GM12878 (cell line): ENCODE results near the gene SPRED2. TPM values are rescaled to one million over a fixed set of nuclear protein-coding genes. Genes with fewer than 3 reads are reported as not detected.

Source experiments
- ATAC-seq: fragments of 200-7000 bp; cut with Tn5 transposase; 3 replicates; pipeline ENCODE4 v1.9.1; 2020; ENCODE audit warnings: mild to moderate bottlenecking, moderate library complexity
- BruUV-seq: library from RNA; stranded (reverse); fragments of 400-500 nt; replicated peaks from 2 replicates; lab custom pipeline; 2021; lab: Mats Ljungman, UMichigan
- CTCF ChIA-PET: fragments of 300-600 bp; sonication (Branson Sonifier 250); formaldehyde crosslinking; extraction: SDS; loops from one replicate; lab custom pipeline; 2021; ENCODE audit warnings: inconsistent platforms; lab: Yijun Ruan, JAX
- POLR2A ChIA-PET: fragments of 350-600 bp; formaldehyde crosslinking; extraction: SDS; loops from one replicate; lab custom pipeline; 2021; ENCODE audit warnings: inconsistent platforms; lab: Charles Lee
- RAD21 ChIA-PET: fragments of 300-600 bp; sonication (Branson Sonifier 250); formaldehyde crosslinking; loops from one replicate; lab custom pipeline; 2023; ENCODE audit warnings: antibody characterized with exemption; ENCODE audit not compliant: unreplicated experiment; lab: Charles Lee
- SMC1A ChIA-PET: fragments of 300-600 bp; sonication (Branson Sonifier 250); formaldehyde crosslinking; loops from one replicate; lab custom pipeline; 2023; ENCODE audit not compliant: unreplicated experiment, uncharacterized antibody; lab: Charles Lee
- DNase-seq: peaks from one replicate; pipeline ENCODE4 v3.0.0-alpha.2; 2011; ENCODE audit warnings: low read depth, low spot score
- FAIRE-seq: peaks from 3 replicates; lab custom pipeline; 2011; peaks lifted over from hg19 to GRCh38; lab: Jason Lieb, UNC
- H2AFZ ChIP-seq: 2 replicates; pipeline ENCODE4 v1.6.0; 2011; ENCODE audit warnings: low read depth, low read length, control low read depth; ENCODE audit not compliant: control insufficient read depth
- H3K27ac ChIP-seq: 2 replicates; pipeline ENCODE4 v1.5.1; 2011; ENCODE audit warnings: control low read depth; ENCODE audit not compliant: control insufficient read depth, insufficient read depth
- H3K27me3 ChIP-seq, 2 experiments: replicated peaks in 1 of 2; 2 replicates each; pipeline versions ENCODE4 v1.6.0 to v1.6.1; 2011; ENCODE audit warnings: low read length in 1 of 2; ENCODE audit not compliant: control insufficient read depth in 2 of 2, insufficient read depth in 2 of 2
- H3K36me3 ChIP-seq, 2 experiments: 2 replicates each; pipeline ENCODE4 v1.5.1; 2011; ENCODE audit warnings: low read length in 1 of 2; ENCODE audit not compliant: control insufficient read depth in 2 of 2, insufficient read depth in 2 of 2
- H3K4me1 ChIP-seq: 2 replicates; pipeline ENCODE4 v1.6.1; 2011; ENCODE audit warnings: mild to moderate bottlenecking, low read length, moderate library complexity, mixed read lengths; ENCODE audit not compliant: control insufficient read depth, insufficient read depth
- H3K4me2 ChIP-seq: 2 replicates; pipeline ENCODE4 v1.6.0; 2011; ENCODE audit warnings: control low read depth; ENCODE audit not compliant: control insufficient read depth, insufficient read depth
- H3K4me3 ChIP-seq: fragments of 200-600 bp; sonication (generic); 2 replicates; pipeline ENCODE4 v1.5.1; 2016
- H3K79me2 ChIP-seq: 2 replicates; pipeline ENCODE4 v1.6.0; 2011; ENCODE audit warnings: low read length; ENCODE audit not compliant: control insufficient read depth, insufficient read depth
- H3K9ac ChIP-seq: 2 replicates; pipeline ENCODE4 v1.8.0; 2011; ENCODE audit warnings: low read length, control low read depth, mixed read lengths; ENCODE audit not compliant: control insufficient read depth, insufficient read depth
- H3K9me3 ChIP-seq: replicated peaks from 3 replicates; pipeline ENCODE4 v1.5.1; 2011; ENCODE audit warnings: mild to moderate bottlenecking, low read length; ENCODE audit not compliant: control insufficient read depth, insufficient read depth
- H4K20me1 ChIP-seq: 2 replicates; pipeline ENCODE4 v1.6.0; 2011; ENCODE audit not compliant: control insufficient read depth, insufficient read depth
- CREM ChIP-seq: IDR thresholded peaks from 2 replicates; pipeline ENCODE4 v1.6.1; 2014; ENCODE audit warnings: antibody characterized with exemption, low read depth
- NFYA ChIP-seq: IDR thresholded peaks from 2 replicates; pipeline ENCODE4 v1.6.1; 2011; ENCODE audit warnings: low read depth, mild to moderate bottlenecking, low read length, improper control_type of control experiment, borderline replicate concordance
- POLR2AphosphoS2 ChIP-seq: IDR thresholded peaks from 2 replicates; pipeline ENCODE4 v1.6.1; 2011; ENCODE audit warnings: low read depth, mild to moderate bottlenecking, low read length, improper control_type of control experiment, moderate library complexity
- WGBS: methylation state at CpG from one replicate; pipeline ENCODE4 v1.1.6; 2016; ENCODE audit warnings: low lambda C conversion rate; ENCODE audit not compliant: insufficient replicate concordance, insufficient coverage; ENCODE audit errors: missing lambda C conversion rate; 5-methylcytosine and 5-hydroxymethylcytosine counted together
- in situ Hi-C: fragments of 300-500 bp; cut with MboI; formaldehyde crosslinking; loops from 9 replicates; pipeline ENCODE4 v1.14.3; 2018; ENCODE audit warnings: mixed read lengths
- intact Hi-C: fragments of 100-400 bp; cut with micrococcal nuclease; formaldehyde crosslinking; loops from one replicate; pipeline ENCODE4 v1.14.2; 2022; ENCODE audit not compliant: unreplicated experiment
- polyA plus RNA-seq, 11 experiments: library from polyadenylated mRNA; depleted of rRNA in 4 of 11; unstranded in 6 of 11; stranded (reverse) in 5 of 11; fragments of >200 nt; fragmentation: Nextera tagmentation in 4 of 11; fragmentation: Illumina TruSeq in 1 of 11; extraction: Ambion mirVana in 4 of 11; extraction: Trizol in 1 of 11; gene quantifications; 1 replicate in 1 of 11; 2 replicates in 10 of 11; pipeline versions ENCODE4 v1.2.1 to v1.2.3, GENCODE V29; 2011 to 2016; ENCODE audit warnings: inconsistent platforms in 2 of 11, missing spikeins in 2 of 11, low read depth in 1 of 11
- total RNA-seq, 4 experiments: library from RNA; depleted of rRNA in 3 of 4; stranded (reverse); fragments of >200 nt in 3 of 4; fragmentation: Illumina TruSeq in 1 of 4; extraction: Trizol in 1 of 4; gene quantifications; 2 replicates each; pipeline versions ENCODE4 v1.2.1 to v1.2.3, GENCODE V29; 2013 to 2021
- TF ChIP-seq, protein P1 (sequence below): fragments of 450-650 bp; IDR thresholded peaks from 2 replicates; pipeline ENCODE4 v1.6.1; 2016; ENCODE audit warnings: mild to moderate bottlenecking

Gene SPRED2
- total and polyA plus RNA-seq, 10 of the 15 experiments (the other 5 are each of a cell fraction or from before 2014, with no cell fraction given) = 3.0 to 23.9 (median 9.7) TPM

DNA sequence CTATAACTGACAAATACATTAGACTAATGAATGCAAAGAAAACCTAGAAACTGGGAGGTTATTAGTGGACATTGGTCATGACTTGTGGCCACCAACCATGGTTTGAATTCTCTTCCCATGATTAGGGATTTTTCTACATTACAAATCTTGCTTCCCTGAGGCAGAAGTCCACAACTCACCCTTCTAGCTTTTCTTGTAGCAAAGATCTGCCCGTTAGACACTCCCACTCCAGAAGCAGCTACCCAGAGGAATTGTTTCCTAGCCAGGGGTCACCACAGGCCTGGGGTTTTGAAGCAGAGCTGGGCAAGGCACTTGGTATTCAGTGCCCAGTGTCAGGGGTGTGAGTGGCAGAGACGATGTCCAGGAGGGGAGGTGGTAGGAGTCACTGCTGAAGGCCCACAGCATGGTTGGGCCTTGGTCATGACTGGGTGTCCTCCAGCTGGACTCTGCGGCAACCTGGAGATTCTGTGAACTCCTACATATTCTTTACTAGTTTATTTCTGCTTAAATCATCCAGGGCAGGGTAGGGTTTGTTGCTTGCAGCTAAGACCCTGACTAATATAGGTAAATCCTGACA lies 149.8 kb downstream of the SPRED2 start:
- H3K9me3 ChIP-seq = no peaks in the 10 kb centered on the region
- no peak for ATAC-seq
- no peak overlapping the region for H3K27ac ChIP-seq
- no peaks in the 10 kb centered on the region for H4K20me1 ChIP-seq
- ChIA-PET CTCF (interaction anchor here (1.4 to 2.8 kb wide), 3 partner anchors 10 to 40 kb away, joined by 3 to 8 read pairs (median 3); no protein-coding TSS in a partner anchor), POLR2A (interaction anchor here (1.1 to 1.5 kb wide), 2 partner anchors 44 to 45 kb away, joined by 3 read pairs; no protein-coding TSS in a partner anchor), SMC1A (interaction anchor here (1.2 to 1.7 kb wide), 4 partner anchors 12 to 88 kb away, joined by 3 to 7 read pairs (median 4); no protein-coding TSS in a partner anchor), RAD21 (interaction anchor here (0.6 to 1.0 kb wide), 2 partner anchors 70 to 146 kb away, joined by 3 to 4 read pairs; no protein-coding TSS in a partner anchor)
- whole genome bisulfite sequencing = 56% methylated on average over 3 of the region's 3 CpGs
- TF ChIP-seq, protein P1, sequence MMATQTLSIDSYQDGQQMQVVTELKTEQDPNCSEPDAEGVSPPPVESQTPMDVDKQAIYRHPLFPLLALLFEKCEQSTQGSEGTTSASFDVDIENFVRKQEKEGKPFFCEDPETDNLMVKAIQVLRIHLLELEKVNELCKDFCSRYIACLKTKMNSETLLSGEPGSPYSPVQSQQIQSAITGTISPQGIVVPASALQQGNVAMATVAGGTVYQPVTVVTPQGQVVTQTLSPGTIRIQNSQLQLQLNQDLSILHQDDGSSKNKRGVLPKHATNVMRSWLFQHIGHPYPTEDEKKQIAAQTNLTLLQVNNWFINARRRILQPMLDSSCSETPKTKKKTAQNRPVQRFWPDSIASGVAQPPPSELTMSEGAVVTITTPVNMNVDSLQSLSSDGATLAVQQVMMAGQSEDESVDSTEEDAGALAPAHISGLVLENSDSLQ = no peak
- TF ChIP-seq CREM = no peak
- TF ChIP-seq POLR2AphosphoS2 = no peak
- no peak for TF ChIP-seq NFYA
- TF ChIP-seq, all 136 proteins: peak for 0
- Histone ChIP-seq H2AFZ (no peak overlapping the region), H3K27me3 (no peaks in the 10 kb centered on the region), H3K9ac (no peak overlapping the region), H3K36me3 (no peaks in the 10 kb centered on the region), H3K4me2 (no peak overlapping the region), H3K79me2 (no peaks in the 10 kb centered on the region), H3K4me3 (no peak overlapping the region), H3K4me1 (no peaks in the 10 kb centered on the region)
- BruUV-seq = no TSS peak
- DNase-seq (no peak), FAIRE-seq (no peak)
- intact Hi-C loops (no loop called here), in situ Hi-C loops (no loop called here)
